Brain microvascular endothelial cell (primary cell): ENCODE results near the gene NFYA.
A peak's percentile ranks its signal among the peaks of the same experiment; 100 is the strongest.

Experiments
- DNase-seq: peaks from one replicate; pipeline ENCODE4 v3.0.0-alpha.2; 2020
- H3K27ac ChIP-seq: fragments of 250-450 bp; sonication (Bioruptor Pico); 2 replicates; pipeline ENCODE4 v1.5.1; 2020; ENCODE audit warnings: mild to moderate bottlenecking, moderate library complexity
- H3K27me3 ChIP-seq: fragments of 250-450 bp; sonication (Bioruptor Pico); replicated peaks from 2 replicates; pipeline ENCODE4 v1.5.1; 2020; ENCODE audit warnings: mild to moderate bottlenecking
- H3K36me3 ChIP-seq: fragments of 250-450 bp; sonication (Bioruptor Pico); replicated peaks from 2 replicates; pipeline ENCODE4 v1.5.1; 2020; ENCODE audit warnings: mild to moderate bottlenecking
- H3K4me3 ChIP-seq: 2 replicates; pipeline ENCODE4 v1.5.1; 2011; ENCODE audit warnings: low read depth, mild to moderate bottlenecking, control low read depth, low read length, moderate library complexity
- in situ Hi-C: cut with HindIII; loops from 2 replicates; pipeline ENCODE4 v1.10.0; 2017; ENCODE audit warnings: low sequenced_read_pairs, low pct_ligation_motif_present
- TF ChIP-seq, protein P1 (sequence below): IDR thresholded peaks from 2 replicates; pipeline ENCODE4 v1.5.1; 2011; ENCODE audit warnings: low read depth, mild to moderate bottlenecking, moderate library complexity, low read length, control low read depth, inconsistent platforms; ENCODE audit errors: missing control alignments

Gene NFYA

DNA sequence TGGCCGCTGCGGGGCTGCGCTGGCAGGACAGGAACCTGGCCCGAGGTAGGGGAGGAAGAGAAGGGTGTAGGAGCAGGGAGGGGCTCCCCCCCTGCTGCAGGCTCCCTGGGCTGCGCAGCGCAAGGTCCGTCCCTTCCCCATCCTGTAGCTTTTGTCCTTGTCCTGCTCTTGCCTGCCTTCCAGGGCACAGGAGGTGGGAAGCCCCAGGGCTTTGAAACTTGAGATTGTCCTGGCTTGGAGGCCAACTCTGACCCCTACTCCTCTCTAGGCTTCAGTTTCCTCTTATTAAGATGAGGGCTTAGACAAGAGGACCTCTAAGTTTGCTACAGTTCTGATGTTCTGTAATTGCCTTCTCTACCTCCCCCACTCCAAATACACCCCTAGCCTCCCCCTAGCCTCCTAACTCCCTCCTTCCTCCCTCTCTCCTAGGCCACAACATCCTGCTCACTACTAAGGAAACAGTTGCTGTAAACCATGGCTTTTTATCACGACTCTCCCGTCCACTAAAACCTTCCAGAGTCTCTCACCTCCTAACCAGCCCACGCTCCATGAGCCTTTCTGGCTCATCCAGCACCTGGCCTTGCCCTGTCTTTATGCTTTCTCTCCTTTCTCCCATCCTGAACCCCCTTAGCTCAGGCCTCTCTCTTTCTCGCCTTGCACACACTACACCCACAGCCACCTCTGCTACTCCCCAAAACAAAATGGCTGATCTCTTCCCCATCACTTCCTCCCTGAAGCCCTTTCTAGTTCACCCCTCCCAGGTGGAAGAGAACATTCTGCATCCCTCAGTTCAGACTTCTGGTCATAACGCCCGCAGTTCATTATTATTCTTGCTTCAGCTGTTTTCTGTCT is 44.0 kb upstream of the NFYA start:
- peak overlapping the region; percentile 55 for H3K4me3 ChIP-seq
- H3K36me3 ChIP-seq = no peaks in the 10 kb centered on the region
- DNase-seq = no peak
- no peaks in the 10 kb centered on the region for H3K27me3 ChIP-seq
- TF ChIP-seq, protein P1, sequence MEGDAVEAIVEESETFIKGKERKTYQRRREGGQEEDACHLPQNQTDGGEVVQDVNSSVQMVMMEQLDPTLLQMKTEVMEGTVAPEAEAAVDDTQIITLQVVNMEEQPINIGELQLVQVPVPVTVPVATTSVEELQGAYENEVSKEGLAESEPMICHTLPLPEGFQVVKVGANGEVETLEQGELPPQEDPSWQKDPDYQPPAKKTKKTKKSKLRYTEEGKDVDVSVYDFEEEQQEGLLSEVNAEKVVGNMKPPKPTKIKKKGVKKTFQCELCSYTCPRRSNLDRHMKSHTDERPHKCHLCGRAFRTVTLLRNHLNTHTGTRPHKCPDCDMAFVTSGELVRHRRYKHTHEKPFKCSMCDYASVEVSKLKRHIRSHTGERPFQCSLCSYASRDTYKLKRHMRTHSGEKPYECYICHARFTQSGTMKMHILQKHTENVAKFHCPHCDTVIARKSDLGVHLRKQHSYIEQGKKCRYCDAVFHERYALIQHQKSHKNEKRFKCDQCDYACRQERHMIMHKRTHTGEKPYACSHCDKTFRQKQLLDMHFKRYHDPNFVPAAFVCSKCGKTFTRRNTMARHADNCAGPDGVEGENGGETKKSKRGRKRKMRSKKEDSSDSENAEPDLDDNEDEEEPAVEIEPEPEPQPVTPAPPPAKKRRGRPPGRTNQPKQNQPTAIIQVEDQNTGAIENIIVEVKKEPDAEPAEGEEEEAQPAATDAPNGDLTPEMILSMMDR = no peak
- in situ Hi-C loops = no loop called here
- no peak overlapping the region for H3K27ac ChIP-seq

DNA sequence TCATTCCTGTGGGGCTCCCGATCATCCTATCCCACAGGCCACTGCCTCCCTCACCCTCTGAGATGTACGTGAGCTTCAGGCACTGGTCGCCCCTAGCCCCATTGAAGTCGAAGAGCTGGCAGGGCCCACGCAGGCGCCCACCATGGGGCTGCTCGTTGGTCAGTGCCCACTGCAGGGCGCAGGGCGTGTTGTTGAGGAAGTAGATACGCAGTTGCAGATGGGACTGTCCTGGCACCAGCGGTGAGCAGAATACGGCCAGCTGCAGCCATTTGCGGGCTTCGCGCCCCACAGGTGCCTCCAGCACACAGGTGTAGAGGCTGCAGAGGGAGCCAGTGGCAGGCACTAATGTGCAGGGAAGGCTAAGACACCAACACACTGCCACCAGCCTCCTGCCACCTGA is 39.9 kb upstream of the NFYA start:
- in situ Hi-C loops = no loop called here
- TF ChIP-seq, protein P1 = no peak
- H3K4me3 ChIP-seq = no peak overlapping the region
- H3K36me3 ChIP-seq = no peaks in the 10 kb centered on the region
- DNase-seq = no peak
- no peaks in the 10 kb centered on the region for H3K27me3 ChIP-seq
- no peak overlapping the region for H3K27ac ChIP-seq

DNA sequence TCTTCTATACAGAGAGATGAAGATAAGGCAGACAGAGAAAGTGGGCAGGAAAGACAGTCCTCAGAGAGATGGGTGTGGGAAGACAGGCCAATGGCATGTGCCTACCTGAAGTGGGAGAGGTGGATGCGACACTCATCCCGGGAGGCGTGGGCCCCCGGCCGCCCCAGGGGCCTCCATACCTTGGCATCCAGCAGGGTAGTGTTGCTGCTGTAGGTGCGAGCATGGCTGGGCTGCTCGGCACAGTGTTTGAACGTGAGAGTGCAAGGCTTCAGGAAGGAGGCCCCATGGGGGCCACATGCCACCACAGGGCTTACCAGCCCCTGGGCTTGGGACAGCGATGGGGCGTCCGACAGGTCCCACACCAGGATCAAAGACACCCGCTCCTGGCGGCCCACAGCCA is 39.0 kb upstream of the NFYA start:
- H3K27ac ChIP-seq = no peak overlapping the region
- TF ChIP-seq, protein P1 = no peak
- H3K27me3 ChIP-seq = no peaks in the 10 kb centered on the region
- in situ Hi-C loops = no loop called here
- H3K36me3 ChIP-seq = no peaks in the 10 kb centered on the region
- H3K4me3 ChIP-seq = no peak overlapping the region
- no peak for DNase-seq

DNA sequence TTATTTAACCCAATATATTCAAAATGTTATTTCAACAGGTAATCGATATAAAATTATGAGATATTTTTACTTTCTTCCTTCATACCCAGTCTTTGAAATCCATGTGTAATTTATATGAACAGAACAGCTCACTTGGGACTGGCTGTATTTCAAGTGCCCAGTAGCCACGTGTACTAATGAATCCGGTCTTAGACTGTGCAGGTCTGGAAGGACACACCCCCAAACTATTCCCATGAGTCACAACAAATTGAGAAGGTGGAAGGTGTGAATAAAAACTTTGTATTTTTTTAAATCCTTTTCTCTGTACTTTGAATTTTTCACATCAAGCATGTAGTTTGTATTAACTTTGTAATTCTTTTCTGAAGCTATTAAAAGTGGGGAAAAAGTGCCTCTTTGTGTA is 36.6 kb upstream of the NFYA start:
- no peak overlapping the region for H3K27ac ChIP-seq
- no peaks in the 10 kb centered on the region for H3K36me3 ChIP-seq
- TF ChIP-seq, protein P1 = no peak
- H3K4me3 ChIP-seq = no peak overlapping the region
- H3K27me3 ChIP-seq = no peaks in the 10 kb centered on the region
- DNase-seq = no peak
- in situ Hi-C loops = no loop called here

DNA sequence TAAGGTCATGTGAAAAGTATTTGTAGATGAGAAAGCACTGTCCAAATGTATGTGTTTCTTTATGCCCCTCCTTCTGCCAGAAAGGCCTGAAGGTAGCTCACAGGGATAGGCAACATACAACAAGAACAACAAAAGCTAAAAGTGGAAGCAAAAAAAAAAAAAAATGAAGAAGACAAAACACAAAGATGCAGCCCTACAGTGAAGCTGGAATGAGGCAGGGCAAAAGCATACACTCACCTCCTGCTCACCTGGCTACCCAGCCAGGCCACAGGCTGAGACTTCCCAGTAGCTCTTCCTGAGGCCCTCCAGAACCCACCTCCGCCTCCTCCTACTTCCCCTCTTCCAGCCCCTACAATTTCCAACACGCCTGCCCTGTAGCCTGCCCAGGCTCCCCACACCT is 36.2 kb upstream of the NFYA start:
- H3K36me3 ChIP-seq = no peaks in the 10 kb centered on the region
- H3K27me3 ChIP-seq = no peaks in the 10 kb centered on the region
- H3K4me3 ChIP-seq = no peak overlapping the region
- in situ Hi-C loops = no loop called here
- TF ChIP-seq, protein P1 = no peak
- no peak overlapping the region for H3K27ac ChIP-seq
- DNase-seq = no peak
